ACHN (cell line): Measurements from ENCODE around the gene POLR2E.

Experiments used
- DNase-seq: peaks from one replicate; pipeline ENCODE4 v3.0.0-alpha.2; 2015
- in situ Hi-C: cut with HindIII; loops from 2 replicates; pipeline ENCODE4 v1.10.0; 2017; ENCODE audit warnings: low sequenced_read_pairs, low pct_ligation_motif_present, low pct_unique_long_range_greater_than_20kb

Gene POLR2E

DNA sequence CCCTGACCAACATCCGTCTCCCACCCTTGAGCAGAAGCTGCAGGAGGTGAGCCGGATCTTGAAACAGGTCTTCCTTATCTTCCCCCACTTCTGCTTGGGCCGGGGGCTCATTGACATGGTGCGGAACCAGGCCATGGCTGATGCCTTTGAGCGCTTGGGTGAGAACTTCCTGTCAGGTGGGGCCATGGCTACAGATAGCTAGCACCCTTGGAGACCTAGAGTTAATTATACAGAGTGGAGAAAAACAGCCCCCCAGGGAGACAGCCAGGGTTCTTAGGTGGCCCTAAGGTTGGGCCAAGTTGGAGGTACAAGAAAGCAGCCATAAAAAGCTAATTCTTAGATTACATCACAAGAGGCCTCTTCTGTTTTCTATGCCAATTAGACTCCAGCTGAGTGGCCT is 37.1 kb downstream of the POLR2E start:
- no peak for DNase-seq
- in situ Hi-C loops: no loop called here

DNA sequence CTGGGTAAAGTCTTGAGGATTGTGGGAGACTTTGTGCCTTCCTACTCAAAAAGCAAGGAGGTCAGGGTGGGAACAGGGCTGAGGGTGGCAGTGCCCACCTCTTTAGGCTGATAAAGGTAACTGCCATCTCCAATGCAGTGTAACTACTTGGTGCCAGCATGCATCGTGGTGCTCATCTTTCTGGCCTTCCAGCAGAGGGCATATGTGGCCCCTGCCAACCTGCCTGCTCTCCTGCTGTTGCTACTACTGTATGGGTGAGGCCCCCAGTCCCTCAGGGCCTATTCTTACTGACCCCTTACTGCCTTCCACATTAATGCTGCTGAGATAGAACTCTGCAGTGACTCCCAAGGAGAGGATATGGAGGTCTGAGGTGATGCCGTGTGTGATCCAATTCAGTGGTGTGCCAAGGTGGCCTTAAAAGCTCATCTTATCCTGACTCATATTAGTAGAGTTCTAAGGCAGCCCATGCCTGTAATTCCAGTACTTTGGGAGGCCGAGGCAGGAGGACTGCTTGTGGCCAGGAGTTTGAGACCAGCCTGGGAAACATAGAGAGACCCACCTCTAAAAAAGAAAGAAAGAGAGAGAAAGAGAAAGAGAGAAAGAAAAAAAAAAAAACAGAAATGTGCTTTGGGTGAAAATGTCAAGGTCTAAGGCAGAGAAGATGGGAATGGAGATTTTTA is 37.9 kb downstream of the POLR2E start:
- peak; percentile 55 for DNase-seq
- in situ Hi-C loops: no loop called here

DNA sequence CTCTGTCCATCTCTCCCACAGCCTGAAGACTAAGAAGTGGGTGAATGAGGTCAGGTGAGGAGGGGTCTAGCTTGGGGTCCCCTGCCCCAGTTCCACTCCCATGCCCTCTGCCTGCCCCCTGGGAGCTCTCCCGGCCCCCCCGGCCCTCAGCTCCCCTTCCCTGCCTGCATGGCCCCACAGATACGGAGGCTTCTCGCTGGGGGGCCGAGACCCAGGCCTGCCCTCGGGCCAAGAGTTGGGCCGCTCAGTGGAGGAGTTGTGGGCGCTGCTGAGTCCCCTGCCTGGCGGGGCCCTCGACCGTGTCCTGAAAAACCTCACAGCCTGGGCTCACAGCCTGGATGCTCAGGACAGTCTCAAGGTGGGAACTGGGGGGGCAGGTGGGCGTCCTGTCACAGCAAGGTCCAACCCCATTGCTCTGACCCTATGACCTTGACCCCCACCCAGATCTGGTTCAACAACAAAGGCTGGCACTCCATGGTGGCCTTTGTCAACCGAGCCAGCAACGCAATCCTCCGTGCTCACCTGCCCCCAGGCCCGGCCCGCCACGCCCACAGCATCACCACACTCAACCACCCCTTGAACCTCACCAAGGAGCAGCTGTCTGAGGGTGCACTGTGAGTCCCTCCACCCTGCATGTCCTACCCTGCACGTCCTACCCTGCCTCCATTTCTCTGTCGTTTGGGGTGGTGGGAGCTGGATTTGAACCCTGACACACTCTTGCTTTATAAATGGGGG is 39.1 kb downstream of the POLR2E start:
- no peak for DNase-seq
- in situ Hi-C loops: no loop called here

DNA sequence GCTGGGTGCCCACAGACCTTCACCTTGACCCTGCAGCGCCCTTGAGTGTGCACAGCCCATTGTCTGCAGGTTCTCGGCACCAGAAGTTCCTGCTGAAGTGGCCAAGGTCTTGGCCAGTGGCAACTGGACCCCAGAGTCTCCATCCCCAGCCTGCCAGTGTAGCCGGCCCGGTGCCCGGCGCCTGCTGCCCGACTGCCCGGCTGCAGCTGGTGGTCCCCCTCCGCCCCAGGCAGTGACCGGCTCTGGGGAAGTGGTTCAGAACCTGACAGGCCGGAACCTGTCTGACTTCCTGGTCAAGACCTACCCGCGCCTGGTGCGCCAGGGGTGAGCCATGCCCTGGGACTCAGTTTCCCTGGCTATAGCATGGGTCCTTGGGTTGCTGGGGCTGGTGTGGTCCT is 40.1 kb downstream of the POLR2E start:
- DNase-seq: no peak
- in situ Hi-C loops: no loop called here

DNA sequence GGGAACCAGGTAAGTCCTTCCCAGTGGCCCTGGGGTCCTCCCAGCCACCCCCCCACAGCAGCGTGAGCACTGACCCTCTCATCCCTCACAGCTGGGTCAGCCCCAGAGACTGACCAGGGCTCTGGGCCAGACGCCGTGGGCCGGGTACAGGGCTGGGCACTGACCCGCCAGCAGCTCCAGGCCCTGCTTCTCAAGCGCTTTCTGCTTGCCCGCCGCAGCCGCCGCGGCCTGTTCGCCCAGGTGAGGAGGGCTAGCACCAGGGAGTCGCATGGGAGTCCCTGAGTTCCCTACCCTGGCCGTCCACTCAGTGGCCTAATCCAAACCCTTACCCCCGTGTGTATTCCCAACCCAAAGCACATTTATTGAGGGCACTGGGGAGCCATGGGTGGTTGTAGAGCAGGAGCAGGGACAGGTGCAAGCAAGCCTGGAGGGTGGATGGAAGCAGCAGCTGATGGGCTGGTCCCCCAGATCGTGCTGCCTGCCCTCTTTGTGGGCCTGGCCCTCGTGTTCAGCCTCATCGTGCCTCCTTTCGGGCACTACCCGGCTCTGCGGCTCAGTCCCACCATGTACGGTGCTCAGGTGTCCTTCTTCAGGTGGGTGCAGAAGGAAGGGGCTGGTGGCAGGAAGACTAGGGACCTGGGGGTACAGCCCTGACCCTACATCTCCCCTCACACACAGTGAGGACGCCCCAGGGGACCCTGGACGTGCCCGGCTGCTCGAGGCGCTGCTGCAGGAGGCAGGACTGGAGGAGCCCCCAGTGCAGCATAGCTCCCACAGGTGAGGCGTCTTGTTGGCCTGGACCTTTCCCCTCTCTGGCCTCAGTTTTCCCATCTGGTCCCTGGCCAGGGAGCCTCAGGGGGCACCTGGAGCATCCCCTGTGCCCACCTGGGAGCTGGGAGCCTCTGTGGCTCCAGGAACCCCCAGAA is 40.8 kb downstream of the POLR2E start:
- in situ Hi-C loops: no loop called here
- no peak for DNase-seq

DNA sequence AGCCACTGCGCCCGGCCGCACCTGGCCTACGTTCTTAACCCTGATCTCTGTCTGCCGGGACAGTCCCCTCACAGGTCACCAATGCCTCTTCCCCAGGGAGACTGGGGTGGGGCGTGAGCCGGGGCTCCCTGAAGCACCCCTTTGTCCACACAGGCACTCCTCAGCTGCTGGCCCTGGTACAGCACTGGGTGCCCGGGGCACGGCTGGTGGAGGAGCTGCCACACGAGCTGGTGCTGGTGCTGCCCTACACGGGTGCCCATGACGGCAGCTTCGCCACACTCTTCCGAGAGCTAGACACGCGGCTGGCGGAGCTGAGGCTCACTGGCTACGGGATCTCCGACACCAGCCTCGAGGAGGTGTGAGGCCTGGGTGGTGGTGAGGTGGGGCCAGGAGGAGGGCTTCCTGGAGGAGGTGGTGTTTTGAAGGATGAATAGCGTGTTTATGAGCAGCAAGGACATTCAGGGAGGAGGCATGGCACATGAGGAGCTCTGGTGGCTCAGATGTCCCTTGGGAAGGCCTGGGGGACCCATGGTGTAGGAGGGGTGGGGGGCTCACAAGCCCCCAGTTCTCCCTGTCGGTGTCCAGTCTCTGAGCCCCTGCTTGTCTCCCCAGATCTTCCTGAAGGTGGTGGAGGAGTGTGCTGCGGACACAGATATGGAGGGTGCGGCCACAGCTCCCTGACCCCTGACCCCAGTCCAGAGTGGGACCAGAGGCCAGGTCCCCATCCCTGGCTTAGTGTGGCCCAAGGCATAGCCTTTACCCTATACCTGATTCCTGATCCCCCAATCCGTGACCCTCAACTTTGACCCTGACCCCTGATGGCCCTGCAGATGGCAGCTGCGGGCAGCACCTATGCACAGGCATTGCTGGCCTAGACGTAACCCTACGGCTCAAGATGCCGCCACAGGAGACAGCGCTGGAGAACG is 41.7 kb downstream of the POLR2E start:
- in situ Hi-C loops: no loop called here
- DNase-seq: no peak

DNA sequence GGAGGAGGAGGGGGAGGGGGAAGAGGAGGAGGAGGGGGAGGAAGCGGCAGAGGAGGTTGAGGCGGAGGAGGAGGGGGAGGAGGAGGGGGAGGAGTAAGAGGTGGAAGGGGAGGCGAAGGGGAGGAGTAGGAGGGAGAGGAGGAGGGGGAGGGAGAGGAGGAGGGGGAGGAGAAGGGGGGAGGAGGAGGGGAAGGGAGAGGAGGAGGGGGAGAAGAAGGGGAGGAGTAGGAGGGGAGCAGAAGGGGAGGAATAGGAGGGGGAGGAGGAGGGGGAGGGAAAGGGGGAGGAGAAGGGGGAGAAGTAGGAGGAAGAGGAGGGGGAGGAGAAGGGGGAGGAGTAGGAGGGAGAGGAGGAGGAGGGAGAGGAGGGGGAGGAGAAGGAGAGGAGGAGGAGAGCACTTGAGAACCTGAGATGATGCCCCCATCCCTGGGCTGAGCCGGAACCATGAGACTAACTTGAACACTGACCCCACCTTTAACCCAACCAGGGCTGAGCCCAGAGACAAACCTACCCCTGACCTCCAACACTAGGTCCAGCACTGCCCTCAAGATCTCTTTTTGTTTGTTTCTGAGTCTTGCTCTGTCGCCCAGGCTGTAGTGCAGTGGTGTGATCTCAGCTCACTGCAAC is 42.7 kb downstream of the POLR2E start:
- no peak for DNase-seq
- in situ Hi-C loops: no loop called here

DNA sequence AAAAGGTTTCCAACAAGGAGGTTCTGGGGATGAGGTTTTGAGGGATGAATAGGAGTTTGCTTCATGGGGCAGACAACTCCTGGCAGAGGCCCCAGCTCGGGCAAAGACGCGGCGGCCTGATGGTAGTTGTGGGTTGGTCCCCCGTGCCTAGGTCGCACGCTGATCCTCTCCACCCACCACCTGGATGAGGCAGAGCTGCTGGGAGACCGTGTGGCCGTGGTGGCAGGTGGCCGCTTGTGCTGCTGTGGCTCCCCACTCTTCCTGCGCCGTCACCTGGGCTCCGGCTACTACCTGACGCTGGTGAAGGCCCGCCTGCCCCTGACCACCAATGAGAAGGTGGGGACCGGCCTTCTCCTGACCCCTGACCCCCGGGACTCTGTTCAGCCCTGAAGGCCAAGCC is 43.4 kb downstream of the POLR2E start:
- in situ Hi-C loops: no loop called here
- no peak for DNase-seq

DNA sequence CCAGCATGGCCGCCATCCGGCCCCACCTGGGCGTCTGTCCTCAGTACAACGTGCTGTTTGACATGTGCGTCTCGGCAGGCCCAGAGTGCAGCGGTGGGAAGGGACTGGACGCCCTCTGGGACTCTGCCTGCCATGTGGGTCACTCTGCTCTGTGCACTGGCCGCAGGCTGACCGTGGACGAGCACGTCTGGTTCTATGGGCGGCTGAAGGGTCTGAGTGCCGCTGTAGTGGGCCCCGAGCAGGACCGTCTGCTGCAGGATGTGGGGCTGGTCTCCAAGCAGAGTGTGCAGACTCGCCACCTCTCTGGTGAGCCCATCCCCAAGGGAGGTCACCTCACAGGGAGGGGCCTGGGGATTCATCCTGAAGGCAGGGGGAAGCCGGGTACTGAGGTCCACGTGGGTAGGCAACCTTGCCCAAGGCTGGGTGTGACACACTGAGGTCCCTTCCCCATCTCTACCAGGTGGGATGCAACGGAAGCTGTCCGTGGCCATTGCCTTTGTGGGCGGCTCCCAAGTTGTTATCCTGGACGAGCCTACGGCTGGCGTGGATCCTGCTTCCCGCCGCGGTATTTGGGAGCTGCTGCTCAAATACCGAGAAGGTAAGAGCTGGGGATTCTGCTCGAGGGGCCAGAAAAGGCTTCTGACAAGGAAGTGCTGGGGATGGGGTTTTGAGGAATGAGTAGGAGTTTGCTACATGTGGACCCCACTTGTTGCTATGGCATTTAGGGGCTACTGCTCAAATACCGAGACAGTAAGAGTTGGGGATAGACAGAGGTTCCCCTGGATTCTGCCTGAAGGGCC is 44.0 kb downstream of the POLR2E start:
- no peak for DNase-seq
- in situ Hi-C loops: no loop called here

DNA sequence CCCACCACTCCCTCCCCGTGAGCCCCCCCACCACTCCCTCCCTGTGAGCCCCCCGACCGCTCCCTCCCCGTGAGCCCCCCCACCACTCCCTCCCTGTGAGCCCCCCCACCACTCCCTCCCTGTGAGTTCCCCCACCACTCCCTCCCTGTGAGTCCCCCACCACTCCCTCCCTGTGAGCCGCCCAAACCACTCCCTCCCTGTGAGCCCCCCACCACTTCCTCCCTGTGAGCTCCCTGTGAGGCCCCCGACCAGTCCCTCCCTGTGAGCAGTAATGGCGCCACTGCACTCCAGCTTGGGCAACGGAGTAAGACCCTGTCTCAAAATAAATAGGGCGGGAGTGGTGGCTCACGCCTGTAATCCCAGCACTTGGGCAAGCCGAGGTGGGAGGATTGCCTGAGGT is 45.4 kb downstream of the POLR2E start:
- DNase-seq: no peak
- in situ Hi-C loops: no loop called here

DNA sequence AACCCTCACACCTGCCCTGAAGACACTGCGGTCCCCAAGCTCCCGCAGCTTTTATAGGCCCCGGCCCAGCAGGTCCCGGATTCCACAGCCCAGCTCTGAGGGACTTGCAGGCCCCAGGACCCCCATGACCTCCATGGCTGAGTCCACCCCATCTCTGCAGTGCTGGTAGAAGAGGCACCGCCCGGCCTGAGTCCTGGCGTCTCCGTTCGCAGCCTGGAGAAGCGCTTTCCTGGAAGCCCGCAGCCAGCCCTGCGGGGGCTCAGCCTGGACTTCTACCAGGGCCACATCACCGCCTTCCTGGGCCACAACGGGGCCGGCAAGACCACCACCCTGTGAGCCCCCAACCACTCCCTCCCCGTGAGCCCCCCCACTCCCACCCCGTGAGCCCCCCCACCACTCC is 46.1 kb downstream of the POLR2E start:
- in situ Hi-C loops: no loop called here
- DNase-seq: no peak

DNA sequence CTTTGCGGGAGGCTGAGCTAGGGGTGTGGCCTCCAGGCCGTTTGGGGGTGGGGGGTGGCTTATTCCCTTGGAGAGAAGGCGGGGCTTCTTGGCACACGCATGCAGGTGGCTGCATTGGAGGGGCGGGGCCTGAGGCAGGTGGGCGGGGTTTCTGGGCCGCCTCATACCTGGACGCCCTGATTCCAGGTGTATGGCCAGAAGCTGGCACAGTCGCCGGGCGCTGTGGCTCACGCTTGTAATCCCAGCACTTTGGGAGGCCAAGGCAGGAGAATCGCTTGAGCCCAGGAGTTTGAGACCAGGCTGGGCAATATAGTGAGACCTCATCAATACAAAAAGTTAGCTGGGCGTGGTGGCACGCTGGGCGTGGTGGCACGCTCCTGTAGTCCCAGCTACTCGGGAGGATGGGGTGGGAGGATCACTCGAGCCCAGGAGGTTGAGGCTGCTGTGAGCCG is 47.5 kb downstream of the POLR2E start:
- in situ Hi-C loops: no loop called here
- no peak for DNase-seq

DNA sequence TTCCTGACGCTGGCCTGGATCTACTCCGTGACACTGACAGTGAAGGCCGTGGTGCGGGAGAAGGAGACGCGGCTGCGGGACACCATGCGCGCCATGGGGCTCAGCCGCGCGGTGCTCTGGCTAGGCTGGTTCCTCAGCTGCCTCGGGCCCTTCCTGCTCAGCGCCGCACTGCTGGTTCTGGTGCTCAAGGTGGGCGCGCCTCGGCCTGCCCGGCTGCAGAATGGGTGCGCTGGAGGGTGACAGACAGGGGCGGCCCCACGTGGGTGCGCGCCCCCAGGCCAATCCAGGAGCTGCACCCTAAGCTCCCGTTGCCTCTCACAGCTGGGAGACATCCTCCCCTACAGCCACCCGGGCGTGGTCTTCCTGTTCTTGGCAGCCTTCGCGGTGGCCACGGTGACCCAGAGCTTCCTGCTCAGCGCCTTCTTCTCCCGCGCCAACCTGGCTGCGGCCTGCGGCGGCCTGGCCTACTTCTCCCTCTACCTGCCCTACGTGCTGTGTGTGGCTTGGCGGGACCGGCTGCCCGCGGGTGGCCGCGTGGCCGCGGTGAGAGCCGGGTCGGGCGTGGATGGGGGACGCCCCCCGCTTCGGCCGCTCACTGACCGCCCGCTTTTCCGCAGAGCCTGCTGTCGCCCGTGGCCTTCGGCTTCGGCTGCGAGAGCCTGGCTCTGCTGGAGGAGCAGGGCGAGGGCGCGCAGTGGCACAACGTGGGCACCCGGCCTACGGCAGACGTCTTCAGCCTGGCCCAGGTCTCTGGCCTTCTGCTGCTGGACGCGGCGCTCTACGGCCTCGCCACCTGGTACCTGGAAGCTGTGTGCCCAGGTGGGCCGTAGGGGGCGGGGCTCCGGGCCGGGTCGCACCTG is 48.1 kb downstream of the POLR2E start:
- in situ Hi-C loops: no loop called here
- no peak for DNase-seq

DNA sequence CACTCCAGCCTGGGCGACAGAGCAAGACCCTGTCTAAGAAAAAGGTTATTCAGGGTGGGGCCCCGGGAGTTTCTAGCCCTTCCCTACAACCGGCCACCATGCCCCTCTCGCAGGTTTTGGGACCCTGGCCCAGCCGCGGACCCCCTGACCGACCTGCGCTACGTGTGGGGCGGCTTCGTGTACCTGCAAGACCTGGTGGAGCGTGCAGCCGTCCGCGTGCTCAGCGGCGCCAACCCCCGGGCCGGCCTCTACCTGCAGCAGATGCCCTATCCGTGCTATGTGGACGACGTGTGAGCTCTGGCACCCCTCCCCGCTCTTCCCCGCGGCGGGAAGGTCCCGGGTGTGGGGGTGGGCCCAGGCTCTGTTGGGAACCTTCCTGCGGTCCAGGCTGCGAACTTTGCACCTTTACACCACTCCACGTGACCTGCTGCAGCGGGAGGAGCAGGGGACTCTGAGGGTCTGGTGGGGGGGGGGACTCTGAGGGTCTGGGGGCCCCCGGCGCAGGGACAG is 49.0 kb downstream of the POLR2E start:
- in situ Hi-C loops: no loop called here
- DNase-seq: no peak

DNA sequence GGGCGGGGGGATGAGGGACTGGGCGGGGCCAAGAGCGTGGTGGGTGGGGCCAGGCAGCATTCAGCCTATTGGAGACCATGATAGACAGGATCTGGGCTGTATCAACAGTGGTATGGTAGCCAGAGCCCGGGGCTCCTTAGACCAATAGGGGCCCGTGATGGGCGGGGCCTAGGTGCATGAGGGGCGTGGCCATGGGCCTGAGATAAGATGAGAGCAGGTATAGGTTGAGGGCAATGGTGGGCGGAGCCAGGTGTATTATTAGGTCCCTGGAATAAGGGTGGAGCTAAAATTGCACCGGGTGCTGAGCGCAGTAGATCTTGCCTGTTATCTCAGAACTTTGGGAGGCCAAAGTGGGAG is 50.0 kb downstream of the POLR2E start:
- in situ Hi-C loops: no loop called here
- peak; percentile 55 for DNase-seq
